CD4-positive, CD25-positive, alpha-beta regulatory T cell (primary cell): ENCODE data around the gene DST. TPM values are rescaled to one million over a fixed set of nuclear protein-coding genes. Genes with fewer than 3 reads are reported as not detected.

Experiments
- ATAC-seq, 2 donors: fragments of 150-1000 bp; cut with Tn5 transposase; one replicate each; pipeline ENCODE4 v1.10.0; 2021; ENCODE audit warnings: low read depth in 2 of 2, moderate number of reproducible peaks in 2 of 2, moderate library complexity in 1 of 2
- DNase-seq, 3 donors: peaks; one replicate each; pipeline versions ENCODE4 v3.0.0 to v3.0.0-alpha.2; 2012 to 2022; ENCODE audit warnings: mixed read lengths in 1 of 3
- H3K27ac ChIP-seq: one replicate; pipeline ENCODE4 v1.7.0; 2013; ENCODE audit warnings: mild to moderate bottlenecking, low read length; ENCODE audit not compliant: insufficient read depth, poor library complexity, severe bottlenecking
- H3K27me3 ChIP-seq: one replicate; pipeline ENCODE4 v1.7.0; 2013; ENCODE audit warnings: low read length; ENCODE audit not compliant: control insufficient read depth, insufficient read depth
- H3K36me3 ChIP-seq: one replicate; pipeline ENCODE4 v1.7.0; 2013; ENCODE audit warnings: mild to moderate bottlenecking, low read length, moderate library complexity; ENCODE audit not compliant: control insufficient read depth, insufficient read depth
- H3K4me1 ChIP-seq: 2 replicates; pipeline ENCODE4 v1.7.0; 2013; ENCODE audit warnings: mild to moderate bottlenecking, low read length; ENCODE audit not compliant: insufficient read depth, control insufficient read depth, poor library complexity, severe bottlenecking
- H3K4me3 ChIP-seq: one replicate; pipeline ENCODE4 v1.7.0; 2013; ENCODE audit warnings: low read depth, mild to moderate bottlenecking, low read length, moderate library complexity
- H3K9me3 ChIP-seq, 2 experiments: 1 replicate in 1 of 2; 2 replicates in 1 of 2; pipeline ENCODE4 v1.7.0; 2013; ENCODE audit warnings: low read length in 2 of 2, mild to moderate bottlenecking in 1 of 2, moderate library complexity in 1 of 2; ENCODE audit not compliant: control insufficient read depth in 2 of 2
- H3K27ac Mint-ChIP-seq, 3 donors: one replicate each; pipeline ENCODE4 v1.8.0; 2020 to 2022; ENCODE audit warnings: mild to moderate bottlenecking in 3 of 3, mixed read lengths in 3 of 3, moderate library complexity in 2 of 3
- H3K27me3 Mint-ChIP-seq: one replicate; pipeline ENCODE4 v1.8.0; 2022; ENCODE audit warnings: mild to moderate bottlenecking, mixed read lengths
- H3K36me3 Mint-ChIP-seq: one replicate; pipeline ENCODE4 v1.8.0; 2020; ENCODE audit warnings: mixed read lengths
- H3K4me1 Mint-ChIP-seq, 4 donors: one replicate each; pipeline ENCODE4 v1.8.0; 2020 to 2022; ENCODE audit warnings: mixed read lengths in 4 of 4, mild to moderate bottlenecking in 1 of 4
- H3K4me3 Mint-ChIP-seq, 4 donors: one replicate each; pipeline ENCODE4 v1.8.0; 2020 to 2022; ENCODE audit warnings: mild to moderate bottlenecking in 4 of 4, mixed read lengths in 4 of 4, moderate library complexity in 3 of 4
- H3K9me3 Mint-ChIP-seq, 7 donors: one replicate each; pipeline ENCODE4 v1.8.0; 2020 to 2022; ENCODE audit warnings: mixed read lengths in 7 of 7, mild to moderate bottlenecking in 3 of 7, moderate library complexity in 2 of 7
- polyA plus RNA-seq, 4 donors: library from polyadenylated mRNA; unstranded; fragments of 300-500 nt; fragmentation: Illumina TruSeq; gene quantifications; one replicate each; pipeline ENCODE4 v1.2.3, GENCODE V29; 2021
- total RNA-seq: library from RNA; stranded (reverse); gene quantifications from one replicate; pipeline ENCODE4 v1.2.3, GENCODE V29; 2022

DST gene
- total and polyA plus RNA-seq, 5 donors from 2014 or later: 0.30 to 3.8 (median 1.2) TPM; not detected in 2

DNA sequence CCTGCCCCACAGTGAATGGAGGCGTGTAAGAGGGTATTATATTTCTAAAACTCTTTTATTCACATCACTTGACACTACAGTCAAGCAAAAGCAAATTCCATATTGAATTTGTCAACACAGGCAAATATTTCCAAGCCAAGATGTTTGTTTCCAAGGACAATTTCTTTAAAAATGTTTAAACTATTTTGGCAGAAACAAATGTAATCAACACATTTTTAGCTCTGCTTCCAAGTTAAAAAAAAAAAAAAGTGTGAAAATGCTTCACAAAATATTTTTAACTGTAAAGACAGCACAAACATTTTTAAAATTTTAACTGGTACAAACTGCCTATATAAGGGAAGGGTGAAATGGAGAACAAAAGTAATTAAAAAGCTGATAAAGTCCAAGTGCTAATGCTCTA is 44.9 kb upstream of the DST start:
- Histone ChIP-seq H3K27ac (no peak overlapping the region), H3K4me1 (no peaks in the 10 kb centered on the region), H3K9me3 (no peaks in the 10 kb centered on the region), H3K4me3 (no peak overlapping the region), H3K36me3 (no peaks in the 10 kb centered on the region), H3K27me3 (no peaks in the 10 kb centered on the region)
- Mint-ChIP-seq H3K27ac (no peak overlapping the region), H3K27me3 (no peaks in the 10 kb centered on the region), H3K4me1 (peaks cover 0 to 2% (median 0%) of the 10 kb centered on the region in 4 donors), H3K36me3 (no peaks in the 10 kb centered on the region), H3K9me3 (no peaks in the 10 kb centered on the region), H3K4me3 (no peak overlapping the region)
- DNase-seq: no peak
- no peak for ATAC-seq

GRCh38 chr6:56686429-56686828 is 43.7 kb upstream of the DST start:
- H3K4me1 ChIP-seq: no peaks in the 10 kb centered on the region
- no peaks in the 10 kb centered on the region for H3K36me3 Mint-ChIP-seq
- no peak overlapping the region for H3K4me3 ChIP-seq
- no peaks in the 10 kb centered on the region for H3K9me3 Mint-ChIP-seq
- H3K27me3 Mint-ChIP-seq: no peaks in the 10 kb centered on the region
- no peaks in the 10 kb centered on the region for H3K27me3 ChIP-seq
- H3K36me3 ChIP-seq: no peaks in the 10 kb centered on the region
- H3K27ac Mint-ChIP-seq: no peak overlapping the region
- no peaks in the 10 kb centered on the region for H3K9me3 ChIP-seq
- DNase-seq: no peak
- ATAC-seq: no peak
- peaks cover 0 to 2% (median 0%) of the 10 kb centered on the region in 4 donors for H3K4me1 Mint-ChIP-seq
- no peak overlapping the region for H3K27ac ChIP-seq
- no peak overlapping the region for H3K4me3 Mint-ChIP-seq

DNA sequence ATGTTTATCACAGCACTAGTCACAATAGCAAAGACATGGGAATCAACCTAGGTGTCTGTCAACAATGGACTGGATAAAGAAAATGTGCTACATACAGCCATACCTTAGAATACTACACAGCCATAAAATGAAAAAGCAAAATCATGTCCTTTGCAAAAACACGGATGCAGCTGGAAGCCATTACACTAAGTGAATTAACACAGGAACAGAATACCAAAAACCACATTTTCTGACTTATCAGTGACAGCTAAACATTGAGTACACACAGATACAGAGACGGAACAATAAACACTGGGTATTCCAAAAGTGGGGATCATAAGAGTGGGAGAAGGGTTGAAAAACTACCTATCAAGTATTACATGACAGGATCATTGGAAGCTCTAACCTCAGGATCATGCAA is 43.3 kb upstream of the DST start:
- H3K27ac ChIP-seq: no peak overlapping the region
- Mint-ChIP-seq H3K4me1 (peaks cover 0 to 2% (median 0%) of the 10 kb centered on the region in 4 donors), H3K27ac (no peak overlapping the region), H3K9me3 (no peaks in the 10 kb centered on the region), H3K4me3 (no peak overlapping the region), H3K27me3 (no peaks in the 10 kb centered on the region), H3K36me3 (no peaks in the 10 kb centered on the region)
- no peak for DNase-seq
- no peak for ATAC-seq
- H3K9me3 ChIP-seq: no peaks in the 10 kb centered on the region
- no peak overlapping the region for H3K4me3 ChIP-seq
- H3K4me1 ChIP-seq: no peaks in the 10 kb centered on the region
- no peaks in the 10 kb centered on the region for H3K36me3 ChIP-seq
- H3K27me3 ChIP-seq: no peaks in the 10 kb centered on the region

GRCh38 chr6:56685102-56685733 is 42.5 kb upstream of the DST start:
- no peak overlapping the region for H3K27ac Mint-ChIP-seq
- Histone ChIP-seq H3K27me3 (no peaks in the 10 kb centered on the region), H3K36me3 (no peaks in the 10 kb centered on the region), H3K4me1 (no peaks in the 10 kb centered on the region), H3K27ac (no peak overlapping the region), H3K4me3 (no peak overlapping the region), H3K9me3 (no peaks in the 10 kb centered on the region)
- no peaks in the 10 kb centered on the region for H3K36me3 Mint-ChIP-seq
- H3K4me3 Mint-ChIP-seq: no peak overlapping the region
- peaks cover 0 to 2% (median 0%) of the 10 kb centered on the region in 4 donors for H3K4me1 Mint-ChIP-seq
- no peak for ATAC-seq
- H3K9me3 Mint-ChIP-seq: no peaks in the 10 kb centered on the region
- no peak for DNase-seq
- H3K27me3 Mint-ChIP-seq: no peaks in the 10 kb centered on the region

GRCh38 chr6:56684342-56685101 is 41.8 kb upstream of the DST start:
- Mint-ChIP-seq H3K4me3 (no peak overlapping the region), H3K27ac (no peak overlapping the region), H3K36me3 (no peaks in the 10 kb centered on the region), H3K9me3 (no peaks in the 10 kb centered on the region), H3K4me1 (peaks cover 0 to 2% (median 0%) of the 10 kb centered on the region in 4 donors), H3K27me3 (no peaks in the 10 kb centered on the region)
- H3K36me3 ChIP-seq: no peaks in the 10 kb centered on the region
- H3K27ac ChIP-seq: no peak overlapping the region
- ATAC-seq: no peak
- no peaks in the 10 kb centered on the region for H3K9me3 ChIP-seq
- no peak for DNase-seq
- no peaks in the 10 kb centered on the region for H3K27me3 ChIP-seq
- no peaks in the 10 kb centered on the region for H3K4me1 ChIP-seq
- H3K4me3 ChIP-seq: no peak overlapping the region

DNA sequence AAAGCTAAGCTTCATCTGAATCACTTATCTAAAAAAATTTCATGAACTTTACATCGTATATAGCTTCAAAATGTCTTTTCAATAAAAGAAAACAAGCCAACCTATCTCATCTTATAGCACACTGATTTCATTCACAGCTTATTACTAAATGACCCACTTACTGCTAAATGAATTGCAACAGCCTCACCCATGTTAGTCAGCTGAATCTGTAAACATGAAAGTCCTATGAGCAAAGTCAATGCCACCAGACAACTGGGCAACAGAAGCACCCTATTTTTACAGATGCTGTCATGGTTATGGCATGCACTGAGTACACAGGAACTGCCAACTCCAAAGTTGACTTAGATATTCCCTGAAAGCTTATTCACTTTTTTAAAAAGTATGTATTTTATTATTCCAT is 41.2 kb upstream of the DST start:
- no peaks in the 10 kb centered on the region for H3K9me3 ChIP-seq
- H3K4me3 ChIP-seq: no peak overlapping the region
- no peaks in the 10 kb centered on the region for H3K4me1 ChIP-seq
- Mint-ChIP-seq H3K27ac (no peak overlapping the region), H3K27me3 (no peaks in the 10 kb centered on the region), H3K4me3 (no peak overlapping the region), H3K36me3 (no peaks in the 10 kb centered on the region), H3K4me1 (peaks cover 0 to 2% (median 0%) of the 10 kb centered on the region in 4 donors), H3K9me3 (no peaks in the 10 kb centered on the region)
- ATAC-seq (no peak), DNase-seq (no peak)
- no peaks in the 10 kb centered on the region for H3K27me3 ChIP-seq
- no peak overlapping the region for H3K27ac ChIP-seq
- H3K36me3 ChIP-seq: no peaks in the 10 kb centered on the region

GRCh38 chr6:56682635-56683034 is 39.9 kb upstream of the DST start:
- Histone ChIP-seq H3K27ac (no peak overlapping the region), H3K27me3 (no peaks in the 10 kb centered on the region), H3K4me3 (no peak overlapping the region), H3K36me3 (no peaks in the 10 kb centered on the region), H3K9me3 (no peaks in the 10 kb centered on the region), H3K4me1 (no peaks in the 10 kb centered on the region)
- Mint-ChIP-seq H3K36me3 (no peaks in the 10 kb centered on the region), H3K27me3 (no peaks in the 10 kb centered on the region), H3K4me3 (no peak overlapping the region), H3K9me3 (no peaks in the 10 kb centered on the region), H3K27ac (no peak overlapping the region), H3K4me1 (no peaks in the 10 kb centered on the region)
- ATAC-seq (no peak), DNase-seq (no peak)

GRCh38 chr6:56677559-56677958 is 34.9 kb upstream of the DST start:
- Histone ChIP-seq H3K4me1 (no peaks in the 10 kb centered on the region), H3K27me3 (no peaks in the 10 kb centered on the region), H3K4me3 (no peak overlapping the region), H3K36me3 (no peaks in the 10 kb centered on the region), H3K9me3 (no peaks in the 10 kb centered on the region), H3K27ac (no peak overlapping the region)
- H3K9me3 Mint-ChIP-seq: peaks cover 0 to 3% (median 0%) of the 10 kb centered on the region in 7 donors
- no peaks in the 10 kb centered on the region for H3K27me3 Mint-ChIP-seq
- no peak overlapping the region for H3K4me3 Mint-ChIP-seq
- no peak for DNase-seq
- no peak for ATAC-seq
- no peaks in the 10 kb centered on the region for H3K36me3 Mint-ChIP-seq
- H3K27ac Mint-ChIP-seq: no peak overlapping the region
- no peaks in the 10 kb centered on the region for H3K4me1 Mint-ChIP-seq
